ENCODE measurements around the gene OCA2. TPM values are rescaled to one million over a fixed set of nuclear protein-coding genes. Genes with fewer than 3 reads are reported as not detected.

Gene OCA2
- total and polyA plus RNA-seq, 2 donors from 2014 or later: 0.45 to 2.5 TPM

DNA sequence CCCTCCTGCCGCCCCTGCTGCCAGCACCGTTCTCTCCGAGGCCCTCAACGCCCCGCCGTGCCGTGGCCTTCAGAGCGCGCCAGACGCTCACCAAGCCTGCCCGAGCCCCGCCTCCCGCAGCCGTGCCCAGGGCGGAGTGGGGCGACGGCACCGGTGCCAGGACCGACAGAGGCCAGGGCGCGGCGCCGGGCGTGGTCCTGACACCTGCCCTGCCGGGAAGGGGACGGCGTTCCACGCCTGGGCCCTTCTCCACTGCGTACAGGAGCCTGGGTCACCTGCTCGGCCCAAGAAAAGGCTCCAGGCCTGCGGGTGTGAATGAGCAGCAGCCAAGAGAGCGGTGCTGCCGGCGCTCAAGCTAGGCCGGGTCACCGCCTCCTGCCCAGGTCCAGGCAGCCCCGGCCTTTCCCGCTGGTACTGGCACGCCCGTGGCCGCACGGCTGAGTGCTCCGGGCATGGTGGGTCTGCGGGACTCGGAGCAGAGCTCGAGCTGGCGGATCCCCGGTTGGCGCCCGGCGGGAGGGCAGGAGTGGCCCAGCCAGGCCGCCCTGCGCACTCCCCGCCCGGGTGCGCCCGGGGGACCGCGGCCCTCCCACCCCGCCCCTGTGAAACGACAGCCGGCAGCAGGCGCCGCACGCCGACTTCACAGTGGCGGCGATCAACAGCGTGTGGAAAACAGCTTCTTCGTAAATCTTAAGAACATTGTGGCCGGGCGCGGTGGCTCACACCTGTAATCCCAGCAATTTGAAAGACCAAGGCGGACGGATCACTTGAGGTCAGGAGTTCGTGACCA lies 4.2 kb downstream of the OCA2 start:
- Histone ChIP-seq H3K4me1 (ENCODE audit: control insufficient read depth in 2 of 3, insufficient read depth in 2 of 3, low read depth in 1 of 3, low read length in 3 of 3) (peaks cover 4 to 21% (median 4%) of the 10 kb centered on the region in 3 donors), H3K27me3 (ENCODE audit: control insufficient read depth, insufficient read depth, low read length) (peaks cover 6% of the 10 kb centered on the region), H3K27ac (ENCODE audit: low read depth in 2 of 2, low read length in 2 of 2) (peak overlapping the region in 1 of 2 donors; percentile 23), H3K36me3 (ENCODE audit: control insufficient read depth in 2 of 3, insufficient read depth in 3 of 3, low read length in 3 of 3) (no peaks in the 10 kb centered on the region), H3K9me3 (ENCODE audit: control insufficient read depth in 2 of 3, insufficient read depth in 1 of 3, low read length in 3 of 3) (peaks cover 1 to 6% (median 4%) of the 10 kb centered on the region in 3 donors), H3K4me3 (ENCODE audit: low read length in 3 of 3) (peak overlapping the region; percentile 40 to 77 (median 67)), H3K9ac (ENCODE audit: low read length in 3 of 3) (no peak overlapping the region)
- TF ChIP-seq, protein P1, sequence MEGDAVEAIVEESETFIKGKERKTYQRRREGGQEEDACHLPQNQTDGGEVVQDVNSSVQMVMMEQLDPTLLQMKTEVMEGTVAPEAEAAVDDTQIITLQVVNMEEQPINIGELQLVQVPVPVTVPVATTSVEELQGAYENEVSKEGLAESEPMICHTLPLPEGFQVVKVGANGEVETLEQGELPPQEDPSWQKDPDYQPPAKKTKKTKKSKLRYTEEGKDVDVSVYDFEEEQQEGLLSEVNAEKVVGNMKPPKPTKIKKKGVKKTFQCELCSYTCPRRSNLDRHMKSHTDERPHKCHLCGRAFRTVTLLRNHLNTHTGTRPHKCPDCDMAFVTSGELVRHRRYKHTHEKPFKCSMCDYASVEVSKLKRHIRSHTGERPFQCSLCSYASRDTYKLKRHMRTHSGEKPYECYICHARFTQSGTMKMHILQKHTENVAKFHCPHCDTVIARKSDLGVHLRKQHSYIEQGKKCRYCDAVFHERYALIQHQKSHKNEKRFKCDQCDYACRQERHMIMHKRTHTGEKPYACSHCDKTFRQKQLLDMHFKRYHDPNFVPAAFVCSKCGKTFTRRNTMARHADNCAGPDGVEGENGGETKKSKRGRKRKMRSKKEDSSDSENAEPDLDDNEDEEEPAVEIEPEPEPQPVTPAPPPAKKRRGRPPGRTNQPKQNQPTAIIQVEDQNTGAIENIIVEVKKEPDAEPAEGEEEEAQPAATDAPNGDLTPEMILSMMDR (IDR thresholded peaks at IDR 0.05; ENCODE audit: borderline replicate concordance, extremely low read depth, insufficient read depth): no peak
- DNase-seq (peak; percentile 38 to 94 (median 52)), FAIRE-seq (no peak)
- intact Hi-C loops (cut with DNase I): no loop called here

DNA sequence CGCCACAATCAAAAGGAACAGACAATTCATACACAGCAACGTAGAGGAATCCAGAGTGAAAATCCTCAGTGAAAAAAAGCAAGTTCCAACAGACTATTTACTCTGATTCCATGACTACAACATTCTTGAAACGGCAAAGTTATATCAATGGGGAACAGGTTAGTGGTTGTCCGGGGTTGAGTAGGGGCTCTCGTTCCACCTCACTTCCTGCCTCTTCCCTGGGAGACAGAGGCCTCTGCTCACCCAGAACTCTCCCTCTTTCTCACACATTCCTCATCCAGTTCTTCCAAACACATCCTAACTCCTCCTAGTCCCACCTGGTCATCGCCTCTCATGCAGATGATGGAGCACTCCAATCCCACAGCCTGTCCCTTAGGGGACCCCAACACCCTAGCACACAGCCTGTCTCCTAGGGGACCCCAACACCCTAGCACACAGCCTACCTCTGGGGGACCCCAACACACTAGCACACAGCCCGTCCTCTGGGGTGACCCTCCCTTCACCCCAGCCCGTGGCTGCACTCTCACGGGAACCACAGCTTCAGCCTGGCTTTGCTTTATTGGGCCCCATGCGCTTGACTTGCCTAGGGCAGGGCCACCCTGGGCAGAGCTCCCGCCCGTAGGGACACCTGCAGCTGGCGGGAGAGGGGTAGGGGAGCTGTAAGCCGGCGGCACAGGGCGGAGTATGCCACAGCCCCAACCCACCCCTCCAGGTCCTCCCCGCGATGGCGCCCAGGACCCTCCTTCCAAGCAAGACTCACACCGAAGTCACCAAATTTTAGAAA lies 5.2 kb downstream of the OCA2 start:
- Histone ChIP-seq H3K27ac (ENCODE audit: low read depth in 2 of 2, low read length in 2 of 2) (no peak overlapping the region), H3K9me3 (ENCODE audit: control insufficient read depth in 2 of 3, insufficient read depth in 1 of 3, low read length in 3 of 3) (peaks cover 1 to 6% (median 4%) of the 10 kb centered on the region in 3 donors), H3K4me3 (ENCODE audit: low read length in 3 of 3) (peak overlapping the region in 1 of 3 donors; percentile 67), H3K36me3 (ENCODE audit: control insufficient read depth in 2 of 3, insufficient read depth in 3 of 3, low read length in 3 of 3) (no peaks in the 10 kb centered on the region), H3K4me1 (ENCODE audit: control insufficient read depth in 2 of 3, insufficient read depth in 2 of 3, low read depth in 1 of 3, low read length in 3 of 3) (peaks cover 0 to 17% (median 4%) of the 10 kb centered on the region in 3 donors), H3K9ac (ENCODE audit: low read length in 3 of 3) (no peak overlapping the region), H3K27me3 (ENCODE audit: control insufficient read depth, insufficient read depth, low read length) (peaks cover 2% of the 10 kb centered on the region)
- FAIRE-seq: no peak
- peak in 3 of 5 donors; percentile 33 to 77 (median 68) for DNase-seq
- intact Hi-C loops (cut with DNase I): no loop called here
- TF ChIP-seq, protein P1 (IDR thresholded peaks at IDR 0.05; ENCODE audit: borderline replicate concordance, extremely low read depth, insufficient read depth): no peak

DNA sequence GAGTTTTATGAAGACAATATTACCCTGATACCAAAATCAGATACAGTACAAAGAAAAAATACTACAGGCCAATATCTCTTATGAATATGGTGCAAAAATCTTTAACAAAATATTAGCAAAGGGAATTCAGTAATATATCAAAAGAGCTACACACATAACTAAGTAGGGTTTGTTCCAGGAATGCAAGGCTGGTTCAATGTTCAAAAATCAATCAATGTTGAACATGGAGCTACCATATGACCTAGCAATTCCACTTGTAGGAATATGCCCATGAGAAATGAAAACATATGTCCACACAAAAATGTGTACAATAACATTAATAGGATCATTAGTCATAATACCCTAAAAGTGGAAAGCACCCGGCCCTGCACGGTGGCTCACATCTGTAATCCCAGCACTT lies 7.8 kb downstream of the OCA2 start:
- FAIRE-seq (no peak), DNase-seq (no peak)
- peaks cover 0 to 13% (median 4%) of the 10 kb centered on the region in 3 donors for H3K4me1 ChIP-seq (ENCODE audit: control insufficient read depth in 2 of 3, insufficient read depth in 2 of 3, low read depth in 1 of 3, low read length in 3 of 3)
- H3K4me3 ChIP-seq (ENCODE audit: low read length in 3 of 3): no peak overlapping the region
- no peak overlapping the region for H3K9ac ChIP-seq (ENCODE audit: low read length in 3 of 3)
- no peak overlapping the region for H3K27ac ChIP-seq (ENCODE audit: low read depth in 2 of 2, low read length in 2 of 2)
- intact Hi-C loops (cut with DNase I): no loop called here
- TF ChIP-seq, protein P1 (IDR thresholded peaks at IDR 0.05; ENCODE audit: borderline replicate concordance, extremely low read depth, insufficient read depth): no peak
- H3K36me3 ChIP-seq (ENCODE audit: control insufficient read depth in 2 of 3, insufficient read depth in 3 of 3, low read length in 3 of 3): no peaks in the 10 kb centered on the region
- H3K27me3 ChIP-seq (ENCODE audit: control insufficient read depth, insufficient read depth, low read length): peaks cover 2% of the 10 kb centered on the region
- peaks cover 1 to 6% (median 4%) of the 10 kb centered on the region in 3 donors for H3K9me3 ChIP-seq (ENCODE audit: control insufficient read depth in 2 of 3, insufficient read depth in 1 of 3, low read length in 3 of 3)
